HepG2 (cell line): Measurements from ENCODE around the gene GLYATL1B. TPM values are rescaled to one million over a fixed set of nuclear protein-coding genes. Genes with fewer than 3 reads are reported as not detected.

Source experiments
- ATF7 ChIP-seq, 2 experiments: fragments of 450-650 bp in 1 of 2; sonication (generic) in 1 of 2; formaldehyde crosslinking in 1 of 2; IDR thresholded peaks; 2 replicates each; pipeline versions ENCODE4 v1.4.0 to v1.6.1; 2016 to 2020; ENCODE audit warnings: antibody characterized with exemption in 1 of 2, mild to moderate bottlenecking in 1 of 2, missing genetic modification reagents in 1 of 2
- EED ChIP-seq: sonication (generic); formaldehyde crosslinking; IDR thresholded peaks from 2 replicates; pipeline ENCODE4 v1.5.0; 2020; ENCODE audit warnings: mild to moderate bottlenecking, missing genetic modification reagents
- HNF4A ChIP-seq: sonication (generic); formaldehyde crosslinking; IDR thresholded peaks from 2 replicates; pipeline ENCODE4 v1.4.0; 2020; ENCODE audit warnings: missing genetic modification reagents
- RBM22 ChIP-seq: fragments of 200-400 bp; formaldehyde crosslinking; optimal IDR thresholded peaks from 2 replicates; pipeline ENCODE3; 2017; ENCODE audit warnings: mild to moderate bottlenecking, low read length, moderate library complexity
- SMARCE1 ChIP-seq: fragments of 450-650 bp; IDR thresholded peaks from 2 replicates; pipeline ENCODE4 v1.6.1; 2017; ENCODE audit warnings: borderline replicate concordance
- TAF1 ChIP-seq: sonication (generic); formaldehyde crosslinking; IDR thresholded peaks from 2 replicates; pipeline ENCODE4 v1.4.0; 2020; ENCODE audit warnings: missing genetic modification reagents
- ZNF180 ChIP-seq: sonication (generic); formaldehyde crosslinking; IDR thresholded peaks from 2 replicates; pipeline ENCODE4 v1.4.0; 2020; ENCODE audit warnings: low read depth, missing genetic modification reagents, borderline replicate concordance
- ZNF577 ChIP-seq: sonication (generic); formaldehyde crosslinking; IDR thresholded peaks from 2 replicates; pipeline ENCODE4 v1.4.0; 2020; ENCODE audit warnings: mild to moderate bottlenecking, low read depth, missing genetic modification reagents, borderline replicate concordance
- ZNF83 ChIP-seq: sonication (generic); formaldehyde crosslinking; IDR thresholded peaks from 2 replicates; pipeline ENCODE4 v1.4.0; 2020; ENCODE audit warnings: missing genetic modification reagents, mild to moderate bottlenecking, borderline replicate concordance
- polyA plus RNA-seq, 8 experiments: library from polyadenylated mRNA; depleted of rRNA in 3 of 8; stranded (reverse) in 7 of 8; unstranded in 1 of 8; fragments of >200 nt; fragmentation: Illumina TruSeq in 4 of 8; extraction: Trizol in 4 of 8; gene quantifications; 2 replicates each; pipeline versions ENCODE4 v1.2.1 to v1.2.3, GENCODE V29; 2011 to 2016; ENCODE audit warnings: low read depth in 4 of 8, missing spikeins in 1 of 8, mixed read lengths in 1 of 8; ENCODE audit not compliant: insufficient read depth in 1 of 8
- total RNA-seq, 5 experiments: library from RNA; depleted of rRNA; stranded (reverse); fragments of >200 nt; fragmentation: Illumina TruSeq; extraction: Trizol; gene quantifications; 2 replicates each; pipeline ENCODE4 v1.2.3, GENCODE V29; 2016; ENCODE audit warnings: low read depth in 1 of 5
- TF ChIP-seq, protein P1 (sequence below): sonication (generic); formaldehyde crosslinking; conservative IDR thresholded peaks from 2 replicates; pipeline ENCODE4 v1.8.0; 2022; ENCODE audit warnings: mild to moderate bottlenecking, moderate library complexity, missing genetic modification reagents
- TF ChIP-seq, protein P2 (sequence below): sonication (generic); formaldehyde crosslinking; IDR thresholded peaks from 2 replicates; pipeline ENCODE4 v1.9.0; 2021; ENCODE audit warnings: missing genetic modification reagents, borderline replicate concordance
- TF ChIP-seq, protein P3 (sequence below): sonication (generic); formaldehyde crosslinking; IDR thresholded peaks from 2 replicates; pipeline ENCODE4 v1.4.0; 2020; ENCODE audit warnings: missing genetic modification reagents
- TF ChIP-seq, protein P4 (sequence below): sonication (generic); formaldehyde crosslinking; IDR thresholded peaks from 2 replicates; pipeline ENCODE4 v1.5.0; 2020; ENCODE audit warnings: missing genetic modification reagents
- TF ChIP-seq, protein P5 (sequence below): sonication (generic); formaldehyde crosslinking; IDR thresholded peaks from 2 replicates; pipeline ENCODE4 v1.4.0; 2020; ENCODE audit warnings: low read depth, missing genetic modification reagents
- TF ChIP-seq, protein P6 (sequence below): sonication (generic); formaldehyde crosslinking; IDR thresholded peaks from 2 replicates; pipeline ENCODE4 v1.4.0; 2020; ENCODE audit warnings: mild to moderate bottlenecking, missing genetic modification reagents

GLYATL1B gene
- total and polyA plus RNA-seq, 2 of the 13 experiments (the other 11 are each of a cell fraction or from before 2014, with no cell fraction given) = not detected

DNA sequence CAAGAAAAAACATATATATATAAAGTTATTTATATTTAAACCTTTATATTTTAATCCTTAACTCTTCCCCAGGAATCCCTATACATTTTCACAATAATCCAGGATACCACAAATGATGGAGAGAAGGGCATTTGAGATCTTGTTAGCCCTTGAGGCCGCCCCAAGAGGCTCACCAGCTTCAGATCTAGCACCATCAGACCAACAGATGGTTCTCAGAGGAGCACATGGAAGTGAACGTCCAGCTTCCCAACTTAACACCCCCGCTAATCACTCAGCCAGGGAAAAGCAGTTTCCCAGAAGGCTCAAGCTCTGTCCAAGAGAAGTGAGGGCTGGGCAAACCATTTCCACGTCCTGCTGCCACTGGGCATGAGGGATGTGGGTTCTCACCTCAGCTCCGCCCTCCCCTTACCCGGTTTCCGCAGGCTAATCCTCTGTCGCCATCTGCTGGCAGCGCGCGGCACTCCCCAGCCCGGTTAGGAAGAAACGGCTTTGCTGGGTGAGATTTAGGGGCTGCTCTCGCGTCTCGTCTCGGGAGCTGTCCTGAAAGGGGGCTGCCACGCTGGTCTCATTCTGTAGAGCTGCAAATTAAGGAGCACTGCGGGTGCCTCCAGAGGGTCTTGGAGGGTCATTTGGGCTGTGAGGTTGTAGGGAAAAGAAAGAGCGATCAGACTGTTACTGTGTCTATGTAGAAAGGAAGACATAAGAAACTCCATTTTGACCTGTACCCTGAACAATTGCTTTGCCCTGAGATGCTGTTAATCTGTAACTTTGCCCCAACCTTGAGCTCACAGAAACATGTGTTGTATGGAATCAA is 49.7 kb downstream of the GLYATL1B start (continued):
- TF ChIP-seq, protein P1, sequence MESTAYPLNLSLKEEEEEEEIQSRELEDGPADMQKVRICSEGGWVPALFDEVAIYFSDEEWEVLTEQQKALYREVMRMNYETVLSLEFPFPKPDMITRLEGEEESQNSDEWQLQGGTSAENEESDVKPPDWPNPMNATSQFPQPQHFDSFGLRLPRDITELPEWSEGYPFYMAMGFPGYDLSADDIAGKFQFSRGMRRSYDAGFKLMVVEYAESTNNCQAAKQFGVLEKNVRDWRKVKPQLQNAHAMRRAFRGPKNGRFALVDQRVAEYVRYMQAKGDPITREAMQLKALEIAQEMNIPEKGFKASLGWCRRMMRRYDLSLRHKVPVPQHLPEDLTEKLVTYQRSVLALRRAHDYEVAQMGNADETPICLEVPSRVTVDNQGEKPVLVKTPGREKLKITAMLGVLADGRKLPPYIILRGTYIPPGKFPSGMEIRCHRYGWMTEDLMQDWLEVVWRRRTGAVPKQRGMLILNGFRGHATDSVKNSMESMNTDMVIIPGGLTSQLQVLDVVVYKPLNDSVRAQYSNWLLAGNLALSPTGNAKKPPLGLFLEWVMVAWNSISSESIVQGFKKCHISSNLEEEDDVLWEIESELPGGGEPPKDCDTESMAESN = no peak
- TF ChIP-seq HNF4A (CRISPR knock-in tag) (no peak), SMARCE1 (no peak), RBM22 (no peak), EED (CRISPR knock-in tag) (no peak), ZNF83 (CRISPR knock-in tag) (peak; percentile 35; the same call in 1 of the 2 replicates), ZNF577 (CRISPR knock-in tag) (no peak), ZNF180 (CRISPR knock-in tag) (no peak), TAF1 (CRISPR knock-in tag) (0 out of 2 replicates have a peak, but pooled peaks have one; percentile 24), ATF7 (IDR thresholded peaks at IDR 0.05) (no peak), ATF7 (CRISPR knock-in tag; IDR thresholded peaks at IDR 0.05) (no peak)
- TF ChIP-seq, protein P2, sequence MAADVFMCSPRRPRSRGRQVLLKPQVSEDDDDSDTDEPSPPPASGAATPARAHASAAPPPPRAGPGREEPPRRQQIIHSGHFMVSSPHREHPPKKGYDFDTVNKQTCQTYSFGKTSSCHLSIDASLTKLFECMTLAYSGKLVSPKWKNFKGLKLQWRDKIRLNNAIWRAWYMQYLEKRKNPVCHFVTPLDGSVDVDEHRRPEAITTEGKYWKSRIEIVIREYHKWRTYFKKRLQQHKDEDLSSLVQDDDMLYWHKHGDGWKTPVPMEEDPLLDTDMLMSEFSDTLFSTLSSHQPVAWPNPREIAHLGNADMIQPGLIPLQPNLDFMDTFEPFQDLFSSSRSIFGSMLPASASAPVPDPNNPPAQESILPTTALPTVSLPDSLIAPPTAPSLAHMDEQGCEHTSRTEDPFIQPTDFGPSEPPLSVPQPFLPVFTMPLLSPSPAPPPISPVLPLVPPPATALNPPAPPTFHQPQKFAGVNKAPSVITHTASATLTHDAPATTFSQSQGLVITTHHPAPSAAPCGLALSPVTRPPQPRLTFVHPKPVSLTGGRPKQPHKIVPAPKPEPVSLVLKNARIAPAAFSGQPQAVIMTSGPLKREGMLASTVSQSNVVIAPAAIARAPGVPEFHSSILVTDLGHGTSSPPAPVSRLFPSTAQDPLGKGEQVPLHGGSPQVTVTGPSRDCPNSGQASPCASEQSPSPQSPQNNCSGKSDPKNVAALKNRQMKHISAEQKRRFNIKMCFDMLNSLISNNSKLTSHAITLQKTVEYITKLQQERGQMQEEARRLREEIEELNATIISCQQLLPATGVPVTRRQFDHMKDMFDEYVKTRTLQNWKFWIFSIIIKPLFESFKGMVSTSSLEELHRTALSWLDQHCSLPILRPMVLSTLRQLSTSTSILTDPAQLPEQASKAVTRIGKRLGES (CRISPR knock-in tag) = no peak
- TF ChIP-seq, protein P3, sequence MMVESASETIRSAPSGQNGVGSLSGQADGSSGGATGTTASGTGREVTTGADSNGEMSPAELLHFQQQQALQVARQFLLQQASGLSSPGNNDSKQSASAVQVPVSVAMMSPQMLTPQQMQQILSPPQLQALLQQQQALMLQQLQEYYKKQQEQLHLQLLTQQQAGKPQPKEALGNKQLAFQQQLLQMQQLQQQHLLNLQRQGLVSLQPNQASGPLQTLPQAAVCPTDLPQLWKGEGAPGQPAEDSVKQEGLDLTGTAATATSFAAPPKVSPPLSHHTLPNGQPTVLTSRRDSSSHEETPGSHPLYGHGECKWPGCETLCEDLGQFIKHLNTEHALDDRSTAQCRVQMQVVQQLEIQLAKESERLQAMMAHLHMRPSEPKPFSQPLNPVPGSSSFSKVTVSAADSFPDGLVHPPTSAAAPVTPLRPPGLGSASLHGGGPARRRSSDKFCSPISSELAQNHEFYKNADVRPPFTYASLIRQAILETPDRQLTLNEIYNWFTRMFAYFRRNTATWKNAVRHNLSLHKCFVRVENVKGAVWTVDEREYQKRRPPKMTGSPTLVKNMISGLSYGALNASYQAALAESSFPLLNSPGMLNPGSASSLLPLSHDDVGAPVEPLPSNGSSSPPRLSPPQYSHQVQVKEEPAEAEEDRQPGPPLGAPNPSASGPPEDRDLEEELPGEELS (CRISPR knock-in tag) = no peak
- TF ChIP-seq, protein P4, sequence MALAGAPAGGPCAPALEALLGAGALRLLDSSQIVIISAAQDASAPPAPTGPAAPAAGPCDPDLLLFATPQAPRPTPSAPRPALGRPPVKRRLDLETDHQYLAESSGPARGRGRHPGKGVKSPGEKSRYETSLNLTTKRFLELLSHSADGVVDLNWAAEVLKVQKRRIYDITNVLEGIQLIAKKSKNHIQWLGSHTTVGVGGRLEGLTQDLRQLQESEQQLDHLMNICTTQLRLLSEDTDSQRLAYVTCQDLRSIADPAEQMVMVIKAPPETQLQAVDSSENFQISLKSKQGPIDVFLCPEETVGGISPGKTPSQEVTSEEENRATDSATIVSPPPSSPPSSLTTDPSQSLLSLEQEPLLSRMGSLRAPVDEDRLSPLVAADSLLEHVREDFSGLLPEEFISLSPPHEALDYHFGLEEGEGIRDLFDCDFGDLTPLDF (CRISPR knock-in tag) = no peak
- TF ChIP-seq, protein P5, sequence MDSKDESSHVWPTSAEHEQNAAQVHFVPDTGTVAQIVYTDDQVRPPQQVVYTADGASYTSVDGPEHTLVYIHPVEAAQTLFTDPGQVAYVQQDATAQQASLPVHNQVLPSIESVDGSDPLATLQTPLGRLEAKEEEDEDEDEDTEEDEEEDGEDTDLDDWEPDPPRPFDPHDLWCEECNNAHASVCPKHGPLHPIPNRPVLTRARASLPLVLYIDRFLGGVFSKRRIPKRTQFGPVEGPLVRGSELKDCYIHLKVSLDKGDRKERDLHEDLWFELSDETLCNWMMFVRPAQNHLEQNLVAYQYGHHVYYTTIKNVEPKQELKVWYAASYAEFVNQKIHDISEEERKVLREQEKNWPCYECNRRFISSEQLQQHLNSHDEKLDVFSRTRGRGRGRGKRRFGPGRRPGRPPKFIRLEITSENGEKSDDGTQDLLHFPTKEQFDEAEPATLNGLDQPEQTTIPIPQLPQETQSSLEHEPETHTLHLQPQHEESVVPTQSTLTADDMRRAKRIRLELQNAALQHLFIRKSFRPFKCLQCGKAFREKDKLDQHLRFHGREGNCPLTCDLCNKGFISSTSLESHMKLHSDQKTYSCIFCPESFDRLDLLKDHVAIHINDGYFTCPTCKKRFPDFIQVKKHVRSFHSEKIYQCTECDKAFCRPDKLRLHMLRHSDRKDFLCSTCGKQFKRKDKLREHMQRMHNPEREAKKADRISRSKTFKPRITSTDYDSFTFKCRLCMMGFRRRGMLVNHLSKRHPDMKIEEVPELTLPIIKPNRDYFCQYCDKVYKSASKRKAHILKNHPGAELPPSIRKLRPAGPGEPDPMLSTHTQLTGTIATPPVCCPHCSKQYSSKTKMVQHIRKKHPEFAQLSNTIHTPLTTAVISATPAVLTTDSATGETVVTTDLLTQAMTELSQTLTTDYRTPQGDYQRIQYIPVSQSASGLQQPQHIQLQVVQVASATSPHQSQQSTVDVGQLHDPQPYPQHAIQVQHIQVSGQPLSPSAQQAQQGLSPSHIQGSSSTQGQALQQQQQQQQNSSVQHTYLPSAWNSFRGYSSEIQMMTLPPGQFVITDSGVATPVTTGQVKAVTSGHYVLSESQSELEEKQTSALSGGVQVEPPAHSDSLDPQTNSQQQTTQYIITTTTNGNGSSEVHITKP (CRISPR knock-in tag) = peak; percentile 46; the same call in 1 of the 2 replicates
- TF ChIP-seq, protein P6, sequence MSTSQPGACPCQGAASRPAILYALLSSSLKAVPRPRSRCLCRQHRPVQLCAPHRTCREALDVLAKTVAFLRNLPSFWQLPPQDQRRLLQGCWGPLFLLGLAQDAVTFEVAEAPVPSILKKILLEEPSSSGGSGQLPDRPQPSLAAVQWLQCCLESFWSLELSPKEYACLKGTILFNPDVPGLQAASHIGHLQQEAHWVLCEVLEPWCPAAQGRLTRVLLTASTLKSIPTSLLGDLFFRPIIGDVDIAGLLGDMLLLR (CRISPR knock-in tag) = no peak
